Posterior vena cava (tissue), 2 donors: ENCODE results near the gene B3GALNT2. TPM values are rescaled to one million over a fixed set of nuclear protein-coding genes. Genes with fewer than 3 reads are reported as not detected.
"Not testable (repeated sequence)": the region's sequence is repeated elsewhere in the genome, so short reads cannot be mapped to it uniquely, and the experiment has no call there.

ENCODE experiments used
- DNase-seq: peaks from one replicate; pipeline ENCODE4 v3.0.0-alpha.2; 2020; ENCODE audit warnings: low spot score
- intact Hi-C, 2 donors: fragments of 100-400 bp; cut with DNase I; formaldehyde crosslinking; loops; one replicate each; pipeline versions ENCODE4 v1.14.1 to v1.14.2; 2022 to 2023
- total RNA-seq, 2 donors: library from RNA; stranded (reverse); fragmentation: NEBNext Ultra II Directional; extraction: Animal tissue kit (Norgen Biotek cat#: 25700); gene quantifications; one replicate each; pipeline ENCODE4 v1.2.1, GENCODE V29; 2021
- donor health status: DM: yes; HTN: yes; CAD: no.
- donor health status: DM: yes; HTN: yes; CAD: no.

B3GALNT2 gene
- total RNA-seq, 2 donors from 2014 or later = 31.9 to 32.4 TPM

DNA sequence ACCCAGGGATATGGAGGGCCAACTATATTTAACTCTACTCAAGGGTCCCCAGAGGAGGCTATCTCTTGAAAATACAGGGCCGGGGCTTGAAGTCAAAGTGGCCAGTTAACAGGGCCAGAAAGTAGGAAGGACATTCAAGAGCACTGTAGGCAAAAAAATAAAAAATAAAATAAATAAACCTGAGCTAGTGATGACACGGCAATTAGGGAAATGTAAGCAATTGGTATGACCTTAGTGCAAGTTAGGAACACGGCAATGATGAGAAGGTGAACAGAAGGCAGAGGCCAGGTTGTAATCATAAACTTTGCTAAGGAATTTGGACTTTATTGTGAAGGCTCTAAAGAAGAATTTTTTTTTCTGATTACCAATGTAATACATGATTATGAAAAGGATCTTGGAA is 3.4 kb upstream of the B3GALNT2 start:
- intact Hi-C loops = loop anchor here in 1 of 2 donors (2.0 kb wide), 1 partner anchor 23 kb away; no protein-coding TSS in a partner anchor
- no peak for DNase-seq

GRCh38 chr1:235504494-235505222 is 406 bp upstream of the B3GALNT2 start:
- intact Hi-C loops = no loop called here
- DNase-seq = peak; percentile 100

DNA sequence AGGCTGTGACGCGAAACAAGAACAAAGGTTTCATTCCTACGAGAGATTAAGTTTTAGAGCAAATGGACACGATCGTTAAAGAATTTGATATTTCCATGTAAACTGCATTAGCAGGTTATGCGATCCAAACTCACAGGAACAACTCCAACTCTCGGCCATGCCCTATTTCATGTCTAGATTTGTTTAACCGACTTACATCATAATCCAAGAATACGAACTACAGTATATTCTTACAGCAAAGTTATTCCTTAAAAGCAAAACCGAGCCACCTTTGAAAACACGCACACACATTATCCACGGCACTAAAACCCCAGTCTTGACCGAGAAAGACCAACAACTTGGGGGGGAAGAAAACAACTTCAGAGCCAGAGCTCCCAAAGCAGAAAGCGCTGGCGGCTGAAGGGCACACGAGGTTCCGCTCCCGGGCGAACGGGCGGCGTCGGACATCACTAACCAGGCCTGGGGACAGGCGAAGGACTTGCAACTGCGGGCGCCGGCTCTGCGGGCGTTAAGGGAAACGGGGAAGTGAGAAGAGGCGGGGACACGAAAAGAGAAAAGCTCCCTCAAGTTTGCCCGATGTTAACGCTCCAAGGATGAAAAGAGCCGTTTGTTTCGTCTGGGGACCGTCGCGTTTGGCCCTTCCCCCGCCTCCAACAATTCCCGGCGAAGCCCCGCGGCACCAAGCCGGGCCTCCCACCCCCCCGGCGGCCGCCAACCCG is 690 bp downstream of the B3GALNT2 start:
- intact Hi-C loops = no loop called here
- DNase-seq = peak; percentile 87

DNA sequence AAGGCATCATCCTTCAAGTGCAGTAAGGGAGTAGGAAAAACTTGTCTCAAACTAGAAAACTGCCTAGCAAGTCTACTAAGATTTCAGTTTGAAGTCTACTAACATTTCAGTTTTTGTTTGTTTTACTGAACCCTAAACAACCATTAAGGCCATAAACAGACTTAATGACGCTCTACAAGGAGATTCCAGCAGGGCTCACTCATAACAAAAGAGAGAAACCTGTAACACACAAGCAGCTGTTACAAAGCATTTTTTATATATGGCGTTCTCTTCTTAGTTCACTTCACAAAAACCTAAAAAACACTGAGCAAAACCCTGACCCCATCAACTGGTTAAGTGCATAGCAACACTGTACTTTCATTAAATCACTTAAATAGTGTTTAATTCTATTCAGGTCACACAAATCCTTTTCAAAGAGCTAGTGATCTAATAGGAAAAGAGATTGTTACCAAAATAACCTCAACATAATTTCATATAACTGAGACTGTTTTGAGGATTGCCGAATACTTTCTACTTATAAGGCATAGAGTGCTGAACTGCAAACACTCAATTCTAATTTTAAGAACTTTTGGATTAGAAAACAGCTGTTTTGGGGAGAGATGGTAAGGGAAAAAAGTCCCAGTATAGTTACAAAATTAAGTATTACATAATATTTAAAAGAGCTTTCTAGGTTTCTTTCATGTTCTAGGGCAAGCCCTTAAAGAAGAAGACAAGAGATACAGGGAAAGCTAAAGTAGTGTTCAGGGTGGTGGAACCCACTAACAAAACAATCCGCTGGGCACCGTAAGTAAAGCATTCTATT is 1.4 kb downstream of the B3GALNT2 start:
- no peak for DNase-seq
- intact Hi-C loops = no loop called here

DNA sequence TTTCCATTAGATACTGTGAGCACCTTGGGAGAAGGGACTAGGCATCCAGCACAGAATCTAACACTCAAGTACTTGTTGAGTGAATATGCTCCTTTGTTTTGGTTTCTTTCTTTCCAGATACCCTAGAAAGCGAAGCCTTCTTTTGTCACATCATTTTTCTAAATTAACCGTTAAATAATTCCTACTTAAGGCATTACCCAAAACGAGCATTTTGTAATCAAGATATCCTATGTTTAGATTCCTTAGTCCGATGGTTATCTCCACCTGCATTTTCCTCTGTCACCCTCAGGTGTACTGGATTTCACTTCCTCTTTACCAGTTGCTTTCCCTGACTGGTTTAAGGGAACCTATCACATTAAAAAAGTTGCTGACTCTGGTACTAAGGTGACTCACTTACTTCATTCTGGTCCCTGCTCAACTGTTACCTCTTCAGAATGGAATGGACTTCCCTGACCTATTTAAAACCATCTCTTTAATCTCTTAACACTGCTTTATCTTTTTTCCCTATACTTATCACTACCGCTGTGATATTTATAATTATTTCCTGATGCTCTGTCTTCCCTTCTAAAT is 3.2 kb downstream of the B3GALNT2 start:
- intact Hi-C loops = no loop called here
- no peak for DNase-seq

- no peak for DNase-seq
Observed at GRCh38 chr1:235495551-235495950, 8.7 kb downstream of the B3GALNT2 start.

DNA sequence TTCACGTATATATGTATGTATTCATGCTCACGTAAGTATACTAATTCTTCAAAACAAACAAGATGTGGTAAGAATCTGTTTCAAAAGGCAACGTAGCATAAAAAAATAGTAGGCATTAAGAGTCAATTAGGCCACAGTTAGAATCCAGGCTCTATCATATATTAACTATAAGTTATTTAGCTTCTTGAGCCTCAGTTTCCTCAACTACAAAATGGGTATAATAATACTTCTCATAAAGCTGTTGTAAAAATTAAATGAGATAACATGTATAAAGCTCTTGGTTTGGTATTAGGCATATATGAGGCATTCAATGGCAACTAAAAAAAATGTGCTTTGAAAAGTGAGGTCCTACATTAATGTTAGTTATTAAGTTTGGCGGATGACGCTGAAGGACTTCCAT is 9.2 kb downstream of the B3GALNT2 start:
- no peak for DNase-seq
- intact Hi-C loops = no loop called here

More at GRCh38 chr1:235495551-235495950, 8.7 kb downstream of the B3GALNT2 start:
- intact Hi-C loops = no loop called here

DNA sequence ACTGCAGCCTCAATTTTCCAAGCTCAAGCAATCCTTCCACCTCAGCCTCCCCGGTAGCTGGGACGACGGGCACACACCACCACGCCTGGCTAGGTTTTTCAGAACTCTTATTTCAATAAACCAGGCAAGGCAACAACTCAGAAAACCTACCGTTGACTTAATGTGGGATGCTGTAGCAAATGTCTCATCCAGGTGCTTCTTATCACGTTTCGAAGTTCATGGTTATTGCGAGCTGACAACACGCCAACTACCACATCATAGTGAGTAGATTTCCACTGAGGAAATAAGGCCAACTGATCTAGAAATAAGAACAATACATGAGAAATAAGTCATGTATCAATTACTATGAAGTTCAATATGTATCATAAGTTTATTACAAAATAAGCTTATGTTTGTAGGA is 9.7 kb downstream of the B3GALNT2 start:
- intact Hi-C loops = no loop called here
- DNase-seq = no peak

GRCh38 chr1:235491644-235492043 is 12.6 kb downstream of the B3GALNT2 start:
- intact Hi-C loops = no loop called here

GRCh38 chr1:235486321-235486720 is 17.9 kb downstream of the B3GALNT2 start:
- no peak for DNase-seq
- intact Hi-C loops = no loop called here

More at GRCh38 chr1:235491644-235492043, 12.6 kb downstream of the B3GALNT2 start:
- DNase-seq = no peak

- intact Hi-C loops = loop anchor here in 1 of 2 donors (2.0 kb wide), 1 partner anchor 21 kb away; no protein-coding TSS in a partner anchor
- DNase-seq = no peak
Observed at GRCh38 chr1:235485558-235485957, 18.7 kb downstream of the B3GALNT2 start.

DNA sequence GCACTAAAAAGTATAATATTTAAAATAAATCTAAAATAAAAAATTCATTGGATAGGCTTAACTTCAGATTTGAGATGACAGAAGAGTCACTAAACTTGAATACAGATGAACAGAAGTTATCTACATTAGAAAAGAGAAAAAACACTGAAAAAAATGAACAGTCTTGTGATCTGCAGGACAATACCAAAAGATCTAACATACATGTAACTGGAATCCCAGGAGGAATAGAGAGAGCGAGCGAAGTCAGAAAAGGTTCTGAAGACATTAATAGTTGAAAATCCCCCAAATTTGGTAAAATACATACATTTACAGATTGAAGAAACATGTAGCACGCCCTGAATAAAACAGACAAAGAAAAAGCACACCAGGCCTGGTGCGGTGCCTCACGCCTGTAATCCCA is 21.2 kb downstream of the B3GALNT2 start:
- intact Hi-C loops = no loop called here
- DNase-seq = no peak

DNA sequence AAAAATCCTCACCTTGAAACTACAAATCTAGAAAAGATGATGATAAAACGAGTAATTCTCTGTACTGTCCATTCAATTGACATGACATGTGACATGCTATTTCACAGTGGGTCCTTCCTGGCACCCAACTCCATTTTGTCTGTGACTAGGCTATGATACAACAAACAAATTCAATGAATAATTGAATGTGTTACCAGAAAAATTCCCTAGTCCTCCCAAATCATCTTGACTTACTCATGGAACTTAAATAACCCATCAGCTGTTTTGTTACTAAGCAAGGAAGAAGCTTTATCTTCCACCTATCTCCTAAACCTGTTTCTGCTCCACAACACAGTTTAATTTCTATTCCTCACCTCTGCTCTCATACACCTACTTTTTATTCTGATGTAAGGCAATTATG is 30.4 kb downstream of the B3GALNT2 start:
- DNase-seq = no peak
- intact Hi-C loops = no loop called here

DNA sequence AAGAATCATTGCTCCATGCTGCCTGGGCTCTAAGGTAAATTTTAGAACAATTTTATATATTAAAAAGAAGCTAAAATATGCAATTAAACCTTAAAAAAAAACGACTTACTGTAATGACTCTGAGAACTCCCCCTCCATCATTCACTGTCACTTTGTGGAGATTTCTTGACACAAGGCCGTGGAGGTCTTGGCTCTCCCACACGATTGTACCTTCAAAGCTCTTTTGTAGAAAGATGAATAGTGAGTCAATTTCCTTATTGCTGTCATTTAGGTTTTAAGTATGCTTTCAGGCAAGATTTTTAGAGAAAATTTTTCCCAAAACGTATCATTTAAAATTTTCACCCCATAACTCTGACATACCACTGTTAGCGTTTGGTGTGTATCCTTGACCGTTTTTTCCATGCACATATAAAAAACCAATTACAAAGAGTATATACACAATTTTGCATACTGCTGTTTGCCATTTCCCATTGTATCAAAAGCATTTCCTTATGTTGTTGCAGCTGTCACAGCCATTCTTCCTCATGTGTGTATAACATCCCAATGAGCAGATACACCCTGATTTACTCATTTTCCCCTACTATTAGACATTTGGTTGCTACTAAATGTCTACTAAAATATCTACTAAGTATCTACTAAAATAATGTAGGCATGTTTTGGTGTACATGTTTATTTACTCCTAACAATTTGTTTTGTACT is 33.4 kb downstream of the B3GALNT2 start:
- intact Hi-C loops = no loop called here
- no peak for DNase-seq

GRCh38 chr1:235469897-235470296 is 34.4 kb downstream of the B3GALNT2 start:
- DNase-seq, intact Hi-C loops: not testable (repeated sequence)

GRCh38 chr1:235468970-235469369 is 35.3 kb downstream of the B3GALNT2 start:
- no peak for DNase-seq
- intact Hi-C loops = no loop called here

DNA sequence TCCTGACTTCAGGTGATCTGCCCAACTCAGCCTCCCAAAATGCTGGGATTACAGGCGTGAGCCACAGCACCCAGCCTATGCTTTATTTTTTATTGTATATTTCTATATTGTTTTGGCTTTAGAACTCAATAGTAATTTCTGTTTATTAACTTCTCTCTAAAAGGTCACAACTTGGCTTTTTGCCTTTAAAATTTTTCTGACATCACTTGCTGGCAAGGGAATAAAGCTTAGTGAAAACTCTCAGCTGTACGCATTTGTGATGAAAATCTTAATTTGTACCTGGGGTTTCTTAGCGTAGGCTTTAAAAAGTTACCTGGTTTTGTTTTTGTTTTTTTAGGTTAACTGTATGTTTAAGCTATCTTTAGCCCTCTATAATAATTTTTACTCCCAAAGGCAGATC is 36.2 kb downstream of the B3GALNT2 start:
- DNase-seq = no peak
- intact Hi-C loops = no loop called here

GRCh38 chr1:235465066-235465465 is 39.2 kb downstream of the B3GALNT2 start:
- intact Hi-C loops = no loop called here
- no peak for DNase-seq

DNA sequence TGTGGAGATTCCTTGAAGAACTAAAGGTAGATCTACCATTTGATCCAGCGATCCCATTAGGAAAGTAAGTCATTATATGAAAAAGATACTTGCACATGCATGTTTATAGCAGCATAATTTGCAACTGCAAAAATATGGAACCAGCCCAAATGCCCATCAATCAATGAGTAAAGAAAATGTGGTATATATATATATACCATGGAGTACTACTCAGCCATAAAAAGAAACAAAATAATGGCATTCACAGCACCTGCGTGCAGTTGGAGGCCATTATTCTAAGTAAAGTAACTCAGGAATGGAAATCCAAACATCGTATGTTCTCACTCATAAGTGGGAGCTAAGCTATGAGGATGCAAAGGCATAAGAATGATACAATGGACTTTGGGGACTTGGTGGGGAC is 41.4 kb downstream of the B3GALNT2 start:
- intact Hi-C loops, DNase-seq: not testable (repeated sequence)
